ENCODE results near the gene CENPI.

Gene CENPI

GRCh38 chrX:101091817-101092216, 6.2 kb upstream of the CENPI start:
- Histone ChIP-seq H2AFZ (ENCODE audit: low read depth, low read length) (no peak overlapping the region), H3K4me3 (ENCODE audit: low read length) (no peak overlapping the region), H3K4me1 (ENCODE audit: insufficient read depth, low read length) (no peaks in the 10 kb centered on the region), H3K9me3 (ENCODE audit: low read length) (no peaks in the 10 kb centered on the region), H3K27me3 (ENCODE audit: insufficient read depth, low read length) (no peaks in the 10 kb centered on the region), H3K36me3 (ENCODE audit: insufficient read depth, low read length) (no peaks in the 10 kb centered on the region)

GRCh38 chrX:101108284-101108683, 10.3 kb downstream of the CENPI start:
- H3K27me3 ChIP-seq (ENCODE audit: insufficient read depth, low read length): no peaks in the 10 kb centered on the region
- H3K36me3 ChIP-seq (ENCODE audit: insufficient read depth, low read length): peaks cover 9% of the 10 kb centered on the region
- no peak overlapping the region for H2AFZ ChIP-seq (ENCODE audit: low read depth, low read length)
- H3K9me3 ChIP-seq (ENCODE audit: low read length): no peaks in the 10 kb centered on the region
- no peak overlapping the region for H3K4me3 ChIP-seq (ENCODE audit: low read length)
- no peaks in the 10 kb centered on the region for H3K4me1 ChIP-seq (ENCODE audit: insufficient read depth, low read length)

- Histone ChIP-seq H3K4me1 (ENCODE audit: insufficient read depth, low read length) (no peaks in the 10 kb centered on the region), H3K9me3 (ENCODE audit: low read length) (no peaks in the 10 kb centered on the region), H2AFZ (ENCODE audit: low read depth, low read length) (no peak overlapping the region), H3K4me3 (ENCODE audit: low read length) (no peak overlapping the region), H3K36me3 (ENCODE audit: insufficient read depth, low read length) (peaks cover 9% of the 10 kb centered on the region), H3K27me3 (ENCODE audit: insufficient read depth, low read length) (no peaks in the 10 kb centered on the region)
Measured at GRCh38 chrX:101117701-101118100, 19.7 kb downstream of the CENPI start.

GRCh38 chrX:101136235-101136634, 38.2 kb downstream of the CENPI start:
- Histone ChIP-seq H3K27me3 (ENCODE audit: insufficient read depth, low read length) (no peaks in the 10 kb centered on the region), H3K4me1 (ENCODE audit: insufficient read depth, low read length) (no peaks in the 10 kb centered on the region), H3K36me3 (ENCODE audit: insufficient read depth, low read length) (peaks cover 34% of the 10 kb centered on the region), H3K9me3 (ENCODE audit: low read length) (no peaks in the 10 kb centered on the region), H2AFZ (ENCODE audit: low read depth, low read length) (no peak overlapping the region), H3K4me3 (ENCODE audit: low read length) (no peak overlapping the region)

Measured in neuron (in vitro differentiated cells).